ENCODE measurements around the gene UBE2Q1. TPM values are rescaled to one million over a fixed set of nuclear protein-coding genes. Genes with fewer than 3 reads are reported as not detected.

The UBE2Q1 gene
- total and polyA plus RNA-seq, 2 of the 4 experiments (the other 2 are of a cell fraction), result 20.6 to 24.7 TPM

- Histone ChIP-seq H4K20me1 (ENCODE audit: insufficient read depth, low read length) (peaks cover 79% of the 10 kb centered on the region), H3K14ac (replicated peaks; ENCODE audit: low read depth, low read length) (no peak overlapping the region), H3K23ac (ENCODE audit: low read depth, low read length) (no peak overlapping the region), H3K4me3 (ENCODE audit: insufficient read depth, low read depth, low read length) (no peak overlapping the region), H3K56ac (ENCODE audit: extremely low read depth, insufficient read depth, low read length) (no peak overlapping the region), H3K9me3 (ENCODE audit: control insufficient read depth, insufficient read depth, low read length) (no peaks in the 10 kb centered on the region), H2AK9ac (replicated peaks; ENCODE audit: low read depth, low read length, poor library complexity) (no peak overlapping the region), H2BK20ac (ENCODE audit: low read depth, low read length) (no peak overlapping the region), H3K79me1 (ENCODE audit: low read depth in 1 of 2, low read length in 2 of 2) (peaks cover 56 to 87% of the 10 kb centered on the region in 2 experiments), H2BK15ac (ENCODE audit: low read depth, low read length) (no peak overlapping the region), H2AFZ (replicated peaks; ENCODE audit: low read length, poor library complexity) (no peak overlapping the region), H2BK120ac (ENCODE audit: low read depth, low read length) (no peak overlapping the region), H2BK5ac (ENCODE audit: low read depth, low read length, poor library complexity, severe bottlenecking) (peak overlapping the region; percentile 52), H3K4me2 (ENCODE audit: low read depth, low read length) (peak overlapping the region; percentile 19), H3K27ac (ENCODE audit: insufficient read depth, low read length) (no peak overlapping the region), H3K36me3 (ENCODE audit: control insufficient read depth, insufficient read depth, low read length) (peaks cover 54% of the 10 kb centered on the region), H3K27me3 (ENCODE audit: control insufficient read depth, insufficient read depth, low read length) (no peaks in the 10 kb centered on the region), H4K91ac (ENCODE audit: insufficient read depth, low read depth, low read length) (no peak overlapping the region), H3K9me1 (ENCODE audit: insufficient read depth, low read length) (peaks cover 60% of the 10 kb centered on the region), H4K8ac (ENCODE audit: low read depth in 2 of 2, low read length in 2 of 2) (no peak overlapping the region), H4K5ac (ENCODE audit: low read depth, low read length) (no peak overlapping the region), H2AK5ac (ENCODE audit: low read depth, low read length) (no peak overlapping the region), H3K4ac (ENCODE audit: low read depth, low read length) (no peak overlapping the region), H3K18ac (ENCODE audit: low read depth, low read length) (no peak overlapping the region), H3K4me1 (ENCODE audit: control insufficient read depth, insufficient read depth, low read length) (peaks cover 10% of the 10 kb centered on the region), H3K9ac (ENCODE audit: low read depth, low read length) (no peak overlapping the region)
- dilution Hi-C loops (cut with HindIII; ENCODE audit: low sequenced_read_pairs, unreplicated experiment), result no loop called here
- ChIA-PET POLR2A (ENCODE audit: unreplicated experiment) (no interaction called here), CTCF (no interaction called here)
- BruUV-seq (replicated peaks), result no TSS peak
- ATAC-seq (ENCODE audit: low read depth) (peak; percentile 54), DNase-seq (peak; percentile 60)
- in situ Hi-C loops (cut with MboI; ENCODE audit: low sequenced_read_pairs), result no loop called here
- no CpG with 5 or more reads among the region's 3 CpGs for WGBS, 2 experiments (ENCODE audit: extremely low coverage in 2 of 2, insufficient read length in 1 of 2)
- intact Hi-C loops (cut with micrococcal nuclease), result no loop called here
- TF ChIP-seq MAFK (IDR thresholded peaks at IDR 0.05; ENCODE audit: low read depth, low read length) (no peak), NFE2L2 (IDR thresholded peaks at IDR 0.05; ENCODE audit: low read depth, low read length) (no peak), CEBPB (IDR thresholded peaks at IDR 0.05; ENCODE audit: low read depth, low read length) (no peak), RAD21 (IDR thresholded peaks at IDR 0.05; ENCODE audit: low read length) (no peak), MXI1 (IDR thresholded peaks at IDR 0.05; ENCODE audit: borderline replicate concordance, low read depth, low read length) (no peak), FOS (IDR thresholded peaks at IDR 0.05; ENCODE audit: low read depth, low read length) (no peak), CHD1 (IDR thresholded peaks at IDR 0.05; ENCODE audit: low read depth, low read length) (no peak), BHLHE40 (IDR thresholded peaks at IDR 0.05; ENCODE audit: low read depth, low read length) (no peak), MAZ (IDR thresholded peaks at IDR 0.05; ENCODE audit: borderline replicate concordance, low read depth, low read length) (no peak), CTCF (conservative IDR thresholded peaks at IDR 0.05; ENCODE audit: low read depth, low read length) (no peak), ELK1 (IDR thresholded peaks at IDR 0.05; ENCODE audit: borderline replicate concordance, low read depth, low read length) (no peak), POLR2A (IDR thresholded peaks at IDR 0.05; ENCODE audit: low read depth, low read length) (no peak), RCOR1 (IDR thresholded peaks at IDR 0.05; ENCODE audit: insufficient replicate concordance, low read length) (no peak), USF2 (IDR thresholded peaks at IDR 0.05; ENCODE audit: low read depth, low read length) (no peak)
Observed at GRCh38 chr1:154599658-154600057, 41.2 kb upstream of the UBE2Q1 start.

Measured in IMR-90 (cell line).